ENCODE data around the gene ZC3H12C. TPM values are rescaled to one million over a fixed set of nuclear protein-coding genes. Genes with fewer than 3 reads are reported as not detected.
"Not testable (repeated sequence)": the region's sequence is repeated elsewhere in the genome, so short reads cannot be mapped to it uniquely, and the experiment has no call there.

ZC3H12C gene
- total RNA-seq, 1 experiment from 2014 or later: 6.7 TPM

DNA sequence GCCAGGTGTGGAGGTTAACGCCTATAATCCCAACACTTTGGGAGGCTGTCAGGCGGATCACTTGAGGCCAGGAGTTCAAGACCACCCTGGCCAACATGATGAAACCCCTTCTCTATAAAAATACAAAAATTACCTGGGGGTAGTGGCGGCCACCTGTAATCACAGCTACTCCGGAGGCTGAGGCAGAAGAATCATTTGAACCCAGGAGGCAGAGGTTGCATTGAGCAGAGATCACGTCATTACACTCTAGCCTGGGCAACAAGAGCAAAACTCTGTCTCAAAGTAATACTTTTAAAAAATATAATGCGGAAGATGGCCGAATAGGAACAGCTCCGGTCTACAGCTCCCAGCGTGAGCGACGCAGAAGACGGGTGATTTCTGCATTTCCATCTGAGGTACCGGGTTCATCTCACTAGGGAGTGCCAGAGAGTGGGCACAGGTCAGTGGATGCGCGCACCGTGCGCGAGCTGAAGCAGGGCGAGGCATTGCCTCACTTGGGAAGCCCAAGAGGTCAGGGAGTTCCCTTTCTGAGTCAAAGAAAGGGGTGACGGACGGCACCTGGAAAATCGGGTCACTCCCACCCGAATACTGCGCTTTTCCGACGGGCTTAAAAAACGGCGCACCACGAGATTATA lies 115.6 kb downstream of the ZC3H12C start:
- H3K4me3 ChIP-seq; H3K27ac ChIP-seq; H3K27me3 ChIP-seq; H3K4me1 ChIP-seq; H3K9me3 ChIP-seq (replicated peaks); DNase-seq; H3K36me3 ChIP-seq: not testable (repeated sequence)

DNA sequence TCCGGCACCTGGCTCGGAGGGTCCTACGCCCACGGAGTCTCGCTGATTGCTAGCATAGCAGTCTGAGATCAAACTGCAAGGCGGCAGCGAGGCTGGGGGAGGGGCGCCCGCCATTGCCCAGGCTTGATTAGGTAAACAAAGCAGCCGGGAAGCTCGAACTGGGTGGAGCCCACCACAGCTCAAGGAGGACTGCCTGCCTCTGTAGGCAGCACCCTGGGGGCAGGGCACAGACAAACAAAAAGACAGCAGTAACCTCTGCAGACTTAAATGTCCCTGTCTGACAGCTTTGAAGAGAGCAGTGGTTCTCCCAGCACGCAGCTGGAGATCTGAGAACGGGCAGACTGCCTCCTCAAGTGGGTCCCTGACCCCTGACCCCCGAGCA lies 116.1 kb downstream of the ZC3H12C start:
- H3K4me3 ChIP-seq: not testable (repeated sequence)

DNA sequence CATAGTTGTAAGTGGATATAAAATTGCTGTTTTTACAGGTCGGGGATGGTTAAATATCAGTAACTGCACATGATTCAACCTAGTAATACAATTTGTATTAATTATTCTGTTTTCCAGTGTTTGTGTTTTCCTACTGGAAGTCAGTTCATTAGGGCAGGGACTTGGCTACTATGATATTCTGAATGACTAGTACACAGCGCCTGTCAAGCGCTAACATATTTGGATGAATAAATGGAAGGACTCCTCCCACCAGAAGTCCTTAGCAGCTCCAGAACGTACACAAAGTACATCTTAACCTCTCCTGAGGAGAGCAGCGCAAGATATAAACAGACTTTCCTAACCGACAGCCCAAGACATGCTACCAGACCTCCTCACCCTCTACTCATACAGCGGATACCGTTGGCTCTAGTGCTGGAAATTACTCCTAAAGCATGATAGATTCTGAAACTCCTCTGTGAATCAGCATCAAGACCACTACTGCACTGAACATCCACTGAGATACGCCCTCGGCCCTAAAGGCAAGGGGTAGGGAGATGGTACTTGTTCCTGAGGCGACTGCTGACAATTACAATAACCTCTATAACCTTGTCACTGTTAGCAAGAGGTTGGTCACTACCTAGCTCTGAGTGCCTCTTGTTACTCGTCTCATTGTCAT lies 124.2 kb downstream of the ZC3H12C start:
- Histone ChIP-seq H3K36me3 (no peaks in the 10 kb centered on the region), H3K9me3 (replicated peaks) (no peaks in the 10 kb centered on the region), H3K27ac (no peak overlapping the region), H3K27me3 (no peaks in the 10 kb centered on the region), H3K4me3 (no peak overlapping the region), H3K4me1 (no peaks in the 10 kb centered on the region)
- DNase-seq: no peak

More for the DNA sequence above, 116.1 kb downstream of the ZC3H12C start:
- H3K27me3 ChIP-seq; DNase-seq; H3K9me3 ChIP-seq (replicated peaks); H3K4me1 ChIP-seq; H3K36me3 ChIP-seq; H3K27ac ChIP-seq: not testable (repeated sequence)

DNA sequence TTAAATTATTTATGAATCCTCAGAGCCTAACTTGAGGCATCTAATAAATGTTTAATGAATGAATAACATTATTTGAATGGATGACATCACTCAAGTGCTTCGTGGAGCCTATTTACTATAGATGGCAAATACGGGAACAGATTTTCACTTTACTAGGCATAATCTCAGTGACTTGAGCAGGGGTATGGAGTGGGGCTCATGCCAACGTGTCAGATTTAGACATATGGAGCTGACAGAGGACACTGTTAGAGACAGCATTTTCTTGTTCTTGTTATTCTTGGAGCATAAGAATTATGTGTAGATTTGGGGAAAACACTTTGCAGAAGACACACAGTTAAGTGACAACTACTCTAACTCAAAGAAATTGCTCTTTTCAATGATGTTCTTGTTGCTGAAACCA lies 124.7 kb downstream of the ZC3H12C start:
- H3K4me3 ChIP-seq: no peak overlapping the region
- no peaks in the 10 kb centered on the region for H3K9me3 ChIP-seq (replicated peaks)
- no peaks in the 10 kb centered on the region for H3K36me3 ChIP-seq
- H3K4me1 ChIP-seq: no peaks in the 10 kb centered on the region
- DNase-seq: no peak
- no peaks in the 10 kb centered on the region for H3K27me3 ChIP-seq
- H3K27ac ChIP-seq: no peak overlapping the region

DNA sequence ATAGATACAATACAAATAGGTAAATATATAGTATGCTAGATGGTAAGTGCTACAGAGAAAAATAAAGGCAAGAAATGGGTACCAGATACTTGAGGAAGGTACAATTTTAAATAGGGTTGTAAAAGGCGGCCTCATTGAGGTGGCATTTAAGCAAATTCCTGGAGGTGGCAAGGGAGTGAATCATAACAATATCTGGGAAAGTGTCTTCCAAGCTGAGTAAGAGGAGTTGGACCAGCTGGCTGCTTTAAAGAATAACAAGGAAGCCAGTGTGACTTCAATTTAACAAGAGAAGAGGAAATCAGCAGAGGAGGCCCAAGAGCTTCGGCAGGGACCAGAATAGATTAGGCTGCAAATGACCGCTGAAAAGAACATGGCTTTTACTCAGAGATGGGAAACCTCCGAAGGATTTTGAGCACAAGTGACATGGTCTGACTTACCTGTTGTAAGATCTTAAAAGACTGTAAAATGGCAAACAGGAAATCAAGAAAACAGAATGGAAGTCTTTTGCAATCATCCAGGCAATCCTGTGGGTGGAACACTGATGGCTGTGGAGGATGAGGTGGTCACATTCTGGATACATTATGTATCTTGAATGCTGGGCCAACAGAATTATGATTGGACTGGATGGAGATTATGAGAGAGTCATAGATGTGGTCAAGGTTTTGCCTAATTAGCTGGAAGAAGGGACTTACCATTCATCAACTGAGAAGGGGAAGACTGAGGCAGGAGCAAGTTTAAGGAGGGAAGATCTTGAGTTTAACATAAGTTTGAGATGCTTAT lies 126.0 kb downstream of the ZC3H12C start:
- H3K9me3 ChIP-seq (replicated peaks): no peaks in the 10 kb centered on the region
- H3K36me3 ChIP-seq: peaks cover under 1% of the 10 kb centered on the region; the same call in 1 of the 2 replicates
- H3K4me1 ChIP-seq: no peaks in the 10 kb centered on the region
- no peaks in the 10 kb centered on the region for H3K27me3 ChIP-seq
- no peak for DNase-seq
- H3K27ac ChIP-seq: no peak overlapping the region
- H3K4me3 ChIP-seq: no peak overlapping the region

Other genes with a start within 250 kb of the ZC3H12C start
- gene RDX, start 203.2 kb downstream of the ZC3H12C start, total RNA-seq (2014; rRNA removed; shearing (Covaris generic)): 85.8 and 97.9 TPM in 2 replicates

Measured in SJCRH30 (cell line).